ENCODE measurements around the gene FRG2.
A peak's percentile ranks its signal among the peaks of the same experiment; 100 is the strongest.
"Not testable (repeated sequence)": the region's sequence is repeated elsewhere in the genome, so short reads cannot be mapped to it uniquely, and the experiment has no call there.

Gene FRG2

GRCh38 chr4:190017357-190018200 lies 9.5 kb downstream of the FRG2 start:
- Histone ChIP-seq H3K4me3 (peak overlapping the region in 1 of 7 experiments; percentile 10), H3K27ac (no peak overlapping the region)

GRCh38 chr4:190016369-190017289 lies 10.4 kb downstream of the FRG2 start:
- Histone ChIP-seq H3K27ac (no peak overlapping the region), H3K4me3 (no peak overlapping the region)

- H3K4me3 ChIP-seq = no peak overlapping the region
Observed at GRCh38 chr4:190015538-190016368, 11.3 kb downstream of the FRG2 start.

GRCh38 chr4:190014771-190015537 lies 12.1 kb downstream of the FRG2 start:
- no peak overlapping the region for H3K27ac ChIP-seq
- peak overlapping the region in 4 of 7 experiments; percentile 1 to 25 (median 4) for H3K4me3 ChIP-seq

More at GRCh38 chr4:190015538-190016368, 11.3 kb downstream of the FRG2 start:
- no peak overlapping the region for H3K27ac ChIP-seq

- H3K4me3 ChIP-seq, H3K27ac ChIP-seq: not testable (repeated sequence)
Observed at GRCh38 chr4:189989941-189990340, 37.1 kb downstream of the FRG2 start.

GRCh38 chr4:189988877-189989431 lies 38.1 kb downstream of the FRG2 start:
- H3K27ac ChIP-seq = no peak overlapping the region
- no peak overlapping the region for H3K4me3 ChIP-seq

GRCh38 chr4:189985651-189986243 lies 41.3 kb downstream of the FRG2 start:
- H3K27ac ChIP-seq, H3K4me3 ChIP-seq: not testable (repeated sequence)

- H3K4me3 ChIP-seq, H3K27ac ChIP-seq: not testable (repeated sequence)
Observed at GRCh38 chr4:189984661-189985060, 42.4 kb downstream of the FRG2 start.

GRCh38 chr4:189983916-189984526 lies 43.0 kb downstream of the FRG2 start:
- H3K27ac ChIP-seq, H3K4me3 ChIP-seq: not testable (repeated sequence)

- Histone ChIP-seq H3K4me3 (no peak overlapping the region), H3K27ac (no peak overlapping the region)
Observed at GRCh38 chr4:189981970-189982369, 45.1 kb downstream of the FRG2 start.

GRCh38 chr4:189980292-189980691 lies 46.8 kb downstream of the FRG2 start:
- peak overlapping the region in 1 of 21 experiments; percentile 21 for H3K27ac ChIP-seq
- not testable (repeated sequence) for H3K4me3 ChIP-seq

- Histone ChIP-seq H3K27ac (peak overlapping the region in 1 of 21 experiments; percentile 62), H3K4me3 (no peak overlapping the region)
Observed at GRCh38 chr4:189979196-189980047, 47.6 kb downstream of the FRG2 start.
